HepG2 (cell line): Measurements from ENCODE around the gene ANAPC5. TPM values are rescaled to one million over a fixed set of nuclear protein-coding genes. Genes with fewer than 3 reads are reported as not detected.

Source experiments
- DNMT3B ChIP-seq: conservative IDR thresholded peaks from 2 replicates; pipeline ENCODE4 v1.6.1; 2016; ENCODE audit warnings: missing biosample characterization, control low read depth
- FOXK2 ChIP-seq: fragments of 450-650 bp; IDR thresholded peaks from 2 replicates; pipeline ENCODE4 v1.6.1; 2016
- KLF16 ChIP-seq, 2 experiments: sonication (generic) in 1 of 2; formaldehyde crosslinking in 1 of 2; IDR thresholded peaks; 2 replicates each; pipeline versions ENCODE4 v1.6.1 to v1.8.0; 2016 to 2023; ENCODE audit warnings: missing genetic modification reagents in 2 of 2, missing compliant biosample characterization in 1 of 2
- MED13 ChIP-seq: sonication (generic); formaldehyde crosslinking; IDR thresholded peaks from 2 replicates; pipeline ENCODE4 v1.5.0; 2020; ENCODE audit warnings: missing genetic modification reagents
- NONO ChIP-seq, 2 experiments: fragments of 450-650 bp in 1 of 2; sonication (generic) in 1 of 2; formaldehyde crosslinking in 1 of 2; IDR thresholded peaks in 1 of 2; conservative IDR thresholded peaks in 1 of 2; 2 replicates each; pipeline versions ENCODE4 v1.6.1 to v1.8.0; 2017 to 2022; ENCODE audit warnings: mild to moderate bottlenecking in 1 of 2, missing genetic modification reagents in 1 of 2, moderate library complexity in 1 of 2
- SP4 ChIP-seq: sonication (generic); formaldehyde crosslinking; IDR thresholded peaks from 2 replicates; pipeline ENCODE4 v1.8.1; 2023; ENCODE audit warnings: mild to moderate bottlenecking, missing genetic modification reagents
- SRSF1 ChIP-seq: fragments of 200-400 bp; formaldehyde crosslinking; optimal IDR thresholded peaks from 2 replicates; pipeline ENCODE3; 2017; ENCODE audit warnings: mild to moderate bottlenecking, low read depth, low read length, moderate library complexity
- ZMAT3 ChIP-seq: sonication (generic); formaldehyde crosslinking; conservative IDR thresholded peaks from 2 replicates; pipeline ENCODE4 v1.7.0; 2021; ENCODE audit warnings: missing genetic modification reagents
- ZNF136 ChIP-seq: sonication (generic); formaldehyde crosslinking; IDR thresholded peaks from 2 replicates; pipeline ENCODE4 v1.8.1; 2022; ENCODE audit warnings: low read depth, mild to moderate bottlenecking, moderate library complexity, missing genetic modification reagents
- ZNF333 ChIP-seq: sonication (generic); formaldehyde crosslinking; IDR thresholded peaks from 2 replicates; pipeline ENCODE4 v1.4.0; 2020; ENCODE audit warnings: mild to moderate bottlenecking, missing genetic modification reagents, borderline replicate concordance
- ZNF446 ChIP-seq: sonication (generic); formaldehyde crosslinking; IDR thresholded peaks from 2 replicates; pipeline ENCODE4 v1.5.0; 2020; ENCODE audit warnings: mild to moderate bottlenecking, missing genetic modification reagents
- polyA plus RNA-seq, 8 experiments: library from polyadenylated mRNA; depleted of rRNA in 3 of 8; stranded (reverse) in 7 of 8; unstranded in 1 of 8; fragments of >200 nt; fragmentation: Illumina TruSeq in 4 of 8; extraction: Trizol in 4 of 8; gene quantifications; 2 replicates each; pipeline versions ENCODE4 v1.2.1 to v1.2.3, GENCODE V29; 2011 to 2016; ENCODE audit warnings: low read depth in 4 of 8, missing spikeins in 1 of 8, mixed read lengths in 1 of 8; ENCODE audit not compliant: insufficient read depth in 1 of 8
- total RNA-seq, 5 experiments: library from RNA; depleted of rRNA; stranded (reverse); fragments of >200 nt; fragmentation: Illumina TruSeq; extraction: Trizol; gene quantifications; 2 replicates each; pipeline ENCODE4 v1.2.3, GENCODE V29; 2016; ENCODE audit warnings: low read depth in 1 of 5
- TF ChIP-seq, protein P1 (sequence below): sonication (generic); formaldehyde crosslinking; IDR thresholded peaks from 2 replicates; pipeline ENCODE4 v1.4.0; 2020; ENCODE audit warnings: mild to moderate bottlenecking, missing genetic modification reagents
- TF ChIP-seq, protein P2 (sequence below): sonication (generic); formaldehyde crosslinking; IDR thresholded peaks from 2 replicates; pipeline ENCODE4 v1.4.0; 2020; ENCODE audit warnings: mild to moderate bottlenecking, missing genetic modification reagents
- TF ChIP-seq, protein P3 (sequence below), 2 experiments: sonication (generic) in 1 of 2; formaldehyde crosslinking in 1 of 2; IDR thresholded peaks; 2 replicates each; pipeline versions ENCODE4 v1.6.1 to v1.9.0; 2014 to 2022; ENCODE audit warnings: antibody characterized with exemption in 1 of 2, borderline replicate concordance in 1 of 2, inconsistent platforms in 1 of 2, low read depth in 1 of 2, missing genetic modification reagents in 1 of 2
- TF ChIP-seq, protein P4 (sequence below): IDR thresholded peaks from 2 replicates; pipeline ENCODE4 v1.6.1; 2016

The ANAPC5 gene
- total and polyA plus RNA-seq, 2 of the 13 experiments (the other 11 are each of a cell fraction or from before 2014, with no cell fraction given), result 146 to 161 TPM

DNA sequence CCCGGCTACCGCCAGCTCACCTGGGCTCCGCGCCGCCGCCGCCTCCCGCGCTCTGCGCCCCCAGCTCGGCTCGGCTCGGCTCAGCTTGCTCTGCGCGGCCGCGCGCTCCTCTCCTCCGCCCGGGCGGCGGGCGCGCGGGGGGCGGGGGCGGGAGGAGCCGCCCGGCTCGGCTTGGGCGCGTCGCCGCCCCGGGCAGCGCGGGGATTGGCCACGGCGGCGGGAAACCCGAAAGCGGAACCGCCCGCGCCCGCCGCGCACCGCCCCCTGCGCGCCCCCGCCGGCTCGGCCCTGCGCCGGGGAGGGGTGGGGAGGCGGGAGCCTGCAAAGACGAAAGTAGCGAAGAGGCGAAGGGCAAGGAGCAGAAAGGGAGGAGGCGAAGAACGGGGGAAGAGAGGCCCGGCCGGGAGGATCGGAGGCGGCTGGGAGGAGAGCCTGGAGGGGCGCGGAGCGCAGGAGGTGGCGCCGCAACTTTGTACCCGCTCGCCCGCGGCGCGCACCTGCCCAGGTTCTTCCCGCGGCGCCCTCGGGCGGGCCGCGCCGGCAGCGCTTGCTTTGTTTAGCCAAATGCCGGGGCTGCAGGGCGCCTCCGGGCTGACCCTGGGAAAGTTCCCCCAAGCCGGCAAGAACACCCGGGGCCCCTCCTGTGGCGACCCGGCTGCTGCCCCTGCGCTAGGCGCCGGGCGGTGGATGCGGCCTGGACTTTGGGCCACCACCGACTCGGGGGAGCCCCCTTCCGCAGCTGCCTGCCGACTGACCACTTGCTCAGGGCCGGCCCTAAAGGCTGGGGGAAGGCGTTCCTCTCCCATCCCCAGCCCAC is 55.4 kb downstream of the ANAPC5 start, which contains the start of gene CAMKK2 (continued):
- TF ChIP-seq, protein P1, sequence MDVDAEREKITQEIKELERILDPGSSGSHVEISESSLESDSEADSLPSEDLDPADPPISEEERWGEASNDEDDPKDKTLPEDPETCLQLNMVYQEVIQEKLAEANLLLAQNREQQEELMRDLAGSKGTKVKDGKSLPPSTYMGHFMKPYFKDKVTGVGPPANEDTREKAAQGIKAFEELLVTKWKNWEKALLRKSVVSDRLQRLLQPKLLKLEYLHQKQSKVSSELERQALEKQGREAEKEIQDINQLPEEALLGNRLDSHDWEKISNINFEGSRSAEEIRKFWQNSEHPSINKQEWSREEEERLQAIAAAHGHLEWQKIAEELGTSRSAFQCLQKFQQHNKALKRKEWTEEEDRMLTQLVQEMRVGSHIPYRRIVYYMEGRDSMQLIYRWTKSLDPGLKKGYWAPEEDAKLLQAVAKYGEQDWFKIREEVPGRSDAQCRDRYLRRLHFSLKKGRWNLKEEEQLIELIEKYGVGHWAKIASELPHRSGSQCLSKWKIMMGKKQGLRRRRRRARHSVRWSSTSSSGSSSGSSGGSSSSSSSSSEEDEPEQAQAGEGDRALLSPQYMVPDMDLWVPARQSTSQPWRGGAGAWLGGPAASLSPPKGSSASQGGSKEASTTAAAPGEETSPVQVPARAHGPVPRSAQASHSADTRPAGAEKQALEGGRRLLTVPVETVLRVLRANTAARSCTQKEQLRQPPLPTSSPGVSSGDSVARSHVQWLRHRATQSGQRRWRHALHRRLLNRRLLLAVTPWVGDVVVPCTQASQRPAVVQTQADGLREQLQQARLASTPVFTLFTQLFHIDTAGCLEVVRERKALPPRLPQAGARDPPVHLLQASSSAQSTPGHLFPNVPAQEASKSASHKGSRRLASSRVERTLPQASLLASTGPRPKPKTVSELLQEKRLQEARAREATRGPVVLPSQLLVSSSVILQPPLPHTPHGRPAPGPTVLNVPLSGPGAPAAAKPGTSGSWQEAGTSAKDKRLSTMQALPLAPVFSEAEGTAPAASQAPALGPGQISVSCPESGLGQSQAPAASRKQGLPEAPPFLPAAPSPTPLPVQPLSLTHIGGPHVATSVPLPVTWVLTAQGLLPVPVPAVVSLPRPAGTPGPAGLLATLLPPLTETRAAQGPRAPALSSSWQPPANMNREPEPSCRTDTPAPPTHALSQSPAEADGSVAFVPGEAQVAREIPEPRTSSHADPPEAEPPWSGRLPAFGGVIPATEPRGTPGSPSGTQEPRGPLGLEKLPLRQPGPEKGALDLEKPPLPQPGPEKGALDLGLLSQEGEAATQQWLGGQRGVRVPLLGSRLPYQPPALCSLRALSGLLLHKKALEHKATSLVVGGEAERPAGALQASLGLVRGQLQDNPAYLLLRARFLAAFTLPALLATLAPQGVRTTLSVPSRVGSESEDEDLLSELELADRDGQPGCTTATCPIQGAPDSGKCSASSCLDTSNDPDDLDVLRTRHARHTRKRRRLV (CRISPR knock-in tag), result peak; percentile 68; the same call in 1 of the 2 replicates
- TF ChIP-seq ZNF333 (CRISPR knock-in tag), result peak; percentile 94; the same call in 1 of the 2 replicates
- peak in 1 of 2 experiments; percentile 63; a peak in 1 of 4 replicates for TF ChIP-seq KLF16 (CRISPR knock-in tag; IDR thresholded peaks at IDR 0.05)
- 0 out of 2 replicates have a peak, but pooled peaks have one; percentile 25 for TF ChIP-seq ZNF446
- TF ChIP-seq, protein P2, sequence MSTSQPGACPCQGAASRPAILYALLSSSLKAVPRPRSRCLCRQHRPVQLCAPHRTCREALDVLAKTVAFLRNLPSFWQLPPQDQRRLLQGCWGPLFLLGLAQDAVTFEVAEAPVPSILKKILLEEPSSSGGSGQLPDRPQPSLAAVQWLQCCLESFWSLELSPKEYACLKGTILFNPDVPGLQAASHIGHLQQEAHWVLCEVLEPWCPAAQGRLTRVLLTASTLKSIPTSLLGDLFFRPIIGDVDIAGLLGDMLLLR (CRISPR knock-in tag), result peak; percentile 40; the same call in 1 of the 2 replicates
- peak; percentile 65; the same call in 1 of the 2 replicates for TF ChIP-seq MED13 (CRISPR knock-in tag)
- TF ChIP-seq SP4, result peak; percentile 67; the same call in 1 of the 2 replicates
- TF ChIP-seq DNMT3B, result no peak
- TF ChIP-seq, protein P3, sequence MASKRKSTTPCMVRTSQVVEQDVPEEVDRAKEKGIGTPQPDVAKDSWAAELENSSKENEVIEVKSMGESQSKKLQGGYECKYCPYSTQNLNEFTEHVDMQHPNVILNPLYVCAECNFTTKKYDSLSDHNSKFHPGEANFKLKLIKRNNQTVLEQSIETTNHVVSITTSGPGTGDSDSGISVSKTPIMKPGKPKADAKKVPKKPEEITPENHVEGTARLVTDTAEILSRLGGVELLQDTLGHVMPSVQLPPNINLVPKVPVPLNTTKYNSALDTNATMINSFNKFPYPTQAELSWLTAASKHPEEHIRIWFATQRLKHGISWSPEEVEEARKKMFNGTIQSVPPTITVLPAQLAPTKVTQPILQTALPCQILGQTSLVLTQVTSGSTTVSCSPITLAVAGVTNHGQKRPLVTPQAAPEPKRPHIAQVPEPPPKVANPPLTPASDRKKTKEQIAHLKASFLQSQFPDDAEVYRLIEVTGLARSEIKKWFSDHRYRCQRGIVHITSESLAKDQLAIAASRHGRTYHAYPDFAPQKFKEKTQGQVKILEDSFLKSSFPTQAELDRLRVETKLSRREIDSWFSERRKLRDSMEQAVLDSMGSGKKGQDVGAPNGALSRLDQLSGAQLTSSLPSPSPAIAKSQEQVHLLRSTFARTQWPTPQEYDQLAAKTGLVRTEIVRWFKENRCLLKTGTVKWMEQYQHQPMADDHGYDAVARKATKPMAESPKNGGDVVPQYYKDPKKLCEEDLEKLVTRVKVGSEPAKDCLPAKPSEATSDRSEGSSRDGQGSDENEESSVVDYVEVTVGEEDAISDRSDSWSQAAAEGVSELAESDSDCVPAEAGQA (IDR thresholded peaks at IDR 0.05; ENCODE audit: low read depth), result peak; percentile 42; the same call in 1 of the 2 replicates
- TF ChIP-seq, protein P3 (CRISPR knock-in tag; IDR thresholded peaks at IDR 0.05; ENCODE audit: borderline replicate concordance), result no peak
- no peak for TF ChIP-seq FOXK2
- no peak for TF ChIP-seq ZNF136 (CRISPR knock-in tag)
- TF ChIP-seq ZMAT3 (CRISPR knock-in tag), result peak; percentile 74; the same call in 1 of the 2 replicates
- TF ChIP-seq, protein P4, sequence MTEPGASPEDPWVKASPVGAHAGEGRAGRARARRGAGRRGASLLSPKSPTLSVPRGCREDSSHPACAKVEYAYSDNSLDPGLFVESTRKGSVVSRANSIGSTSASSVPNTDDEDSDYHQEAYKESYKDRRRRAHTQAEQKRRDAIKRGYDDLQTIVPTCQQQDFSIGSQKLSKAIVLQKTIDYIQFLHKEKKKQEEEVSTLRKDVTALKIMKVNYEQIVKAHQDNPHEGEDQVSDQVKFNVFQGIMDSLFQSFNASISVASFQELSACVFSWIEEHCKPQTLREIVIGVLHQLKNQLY, result no peak
- TF ChIP-seq NONO (IDR thresholded peaks at IDR 0.05), result no peak
- peak; percentile 71; the same call in 1 of the 2 replicates for TF ChIP-seq NONO (CRISPR knock-in tag; conservative IDR thresholded peaks at IDR 0.05)
- peak; percentile 33 for TF ChIP-seq SRSF1
